Measurements from ENCODE around the gene TAOK3.

DNA sequence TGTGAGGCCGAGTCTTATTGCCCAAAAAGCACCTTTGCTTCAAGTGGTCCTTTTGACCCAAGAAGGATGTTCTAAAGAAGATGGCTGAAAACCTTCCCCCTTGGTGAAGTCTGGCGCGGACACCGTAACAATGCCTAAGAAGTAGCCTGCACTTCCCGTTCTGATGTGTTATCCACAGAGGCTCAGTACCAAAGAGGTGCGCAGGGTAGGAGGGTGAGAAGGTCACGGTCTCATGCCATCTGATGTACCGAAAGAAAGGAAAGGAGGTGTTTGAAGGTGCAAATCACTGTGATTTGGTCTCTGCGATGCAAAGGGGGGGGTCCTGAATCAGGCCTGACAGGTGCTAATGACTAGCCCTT, 226.9 kb downstream of the TAOK3 start:
- TF ChIP-seq, protein P1, sequence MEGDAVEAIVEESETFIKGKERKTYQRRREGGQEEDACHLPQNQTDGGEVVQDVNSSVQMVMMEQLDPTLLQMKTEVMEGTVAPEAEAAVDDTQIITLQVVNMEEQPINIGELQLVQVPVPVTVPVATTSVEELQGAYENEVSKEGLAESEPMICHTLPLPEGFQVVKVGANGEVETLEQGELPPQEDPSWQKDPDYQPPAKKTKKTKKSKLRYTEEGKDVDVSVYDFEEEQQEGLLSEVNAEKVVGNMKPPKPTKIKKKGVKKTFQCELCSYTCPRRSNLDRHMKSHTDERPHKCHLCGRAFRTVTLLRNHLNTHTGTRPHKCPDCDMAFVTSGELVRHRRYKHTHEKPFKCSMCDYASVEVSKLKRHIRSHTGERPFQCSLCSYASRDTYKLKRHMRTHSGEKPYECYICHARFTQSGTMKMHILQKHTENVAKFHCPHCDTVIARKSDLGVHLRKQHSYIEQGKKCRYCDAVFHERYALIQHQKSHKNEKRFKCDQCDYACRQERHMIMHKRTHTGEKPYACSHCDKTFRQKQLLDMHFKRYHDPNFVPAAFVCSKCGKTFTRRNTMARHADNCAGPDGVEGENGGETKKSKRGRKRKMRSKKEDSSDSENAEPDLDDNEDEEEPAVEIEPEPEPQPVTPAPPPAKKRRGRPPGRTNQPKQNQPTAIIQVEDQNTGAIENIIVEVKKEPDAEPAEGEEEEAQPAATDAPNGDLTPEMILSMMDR (IDR thresholded peaks at IDR 0.05) = no peak
- no peak for TF ChIP-seq EZH2 (IDR thresholded peaks at IDR 0.05; ENCODE audit: borderline replicate concordance, insufficient read depth, low read depth, low read length, poor library complexity, severe bottlenecking)

Data from B cell (primary cell).